Type B pancreatic cell (in vitro differentiated cells): ENCODE results near the gene BACH2. TPM values are rescaled to one million over a fixed set of nuclear protein-coding genes. Genes with fewer than 3 reads are reported as not detected.

Source experiments
- DNase-seq: peaks from one replicate; pipeline ENCODE4 v3.0.0; 2021; ENCODE audit warnings: mixed read lengths; ENCODE audit not compliant: unreplicated experiment; ENCODE audit errors: extremely low spot score
- H3K27ac Mint-ChIP-seq: 2 replicates; pipeline ENCODE4 v1.8.0; 2021; ENCODE audit warnings: mild to moderate bottlenecking, mixed read lengths
- H3K27me3 Mint-ChIP-seq: 2 replicates; pipeline ENCODE4 v1.8.0; 2021; ENCODE audit warnings: mixed read lengths
- H3K36me3 Mint-ChIP-seq: 2 replicates; pipeline ENCODE4 v1.8.0; 2021; ENCODE audit warnings: mixed read lengths
- H3K4me1 Mint-ChIP-seq: one replicate; pipeline ENCODE4 v1.8.0; 2021; ENCODE audit warnings: mixed read lengths; ENCODE audit not compliant: unreplicated experiment
- H3K4me3 Mint-ChIP-seq: 2 replicates; pipeline ENCODE4 v1.8.0; 2021; ENCODE audit warnings: mild to moderate bottlenecking, mixed read lengths
- H3K9me3 Mint-ChIP-seq: 2 replicates; pipeline ENCODE4 v1.8.0; 2021; ENCODE audit warnings: mixed read lengths
- total RNA-seq: library from RNA; stranded (reverse); gene quantifications from 2 replicates; pipeline ENCODE4 v1.2.1, GENCODE V29; 2021; ENCODE audit warnings: low replicate concordance
- TF ChIP-seq, protein P1 (sequence below): fragments of 200-600 bp; sonication (generic); conservative IDR thresholded peaks from 2 replicates; pipeline ENCODE4 v1.5.0; 2021; ENCODE audit warnings: antibody characterized with exemption, mild to moderate bottlenecking

BACH2 gene
- total RNA-seq, 1 donor from 2014 or later, result 33.5 TPM

- Mint-ChIP-seq H3K36me3 (no peaks in the 10 kb centered on the region), H3K4me1 (peaks cover 28% of the 10 kb centered on the region), H3K27me3 (no peaks in the 10 kb centered on the region), H3K9me3 (no peaks in the 10 kb centered on the region), H3K4me3 (no peak overlapping the region), H3K27ac (no peak overlapping the region)
- TF ChIP-seq, protein P1, sequence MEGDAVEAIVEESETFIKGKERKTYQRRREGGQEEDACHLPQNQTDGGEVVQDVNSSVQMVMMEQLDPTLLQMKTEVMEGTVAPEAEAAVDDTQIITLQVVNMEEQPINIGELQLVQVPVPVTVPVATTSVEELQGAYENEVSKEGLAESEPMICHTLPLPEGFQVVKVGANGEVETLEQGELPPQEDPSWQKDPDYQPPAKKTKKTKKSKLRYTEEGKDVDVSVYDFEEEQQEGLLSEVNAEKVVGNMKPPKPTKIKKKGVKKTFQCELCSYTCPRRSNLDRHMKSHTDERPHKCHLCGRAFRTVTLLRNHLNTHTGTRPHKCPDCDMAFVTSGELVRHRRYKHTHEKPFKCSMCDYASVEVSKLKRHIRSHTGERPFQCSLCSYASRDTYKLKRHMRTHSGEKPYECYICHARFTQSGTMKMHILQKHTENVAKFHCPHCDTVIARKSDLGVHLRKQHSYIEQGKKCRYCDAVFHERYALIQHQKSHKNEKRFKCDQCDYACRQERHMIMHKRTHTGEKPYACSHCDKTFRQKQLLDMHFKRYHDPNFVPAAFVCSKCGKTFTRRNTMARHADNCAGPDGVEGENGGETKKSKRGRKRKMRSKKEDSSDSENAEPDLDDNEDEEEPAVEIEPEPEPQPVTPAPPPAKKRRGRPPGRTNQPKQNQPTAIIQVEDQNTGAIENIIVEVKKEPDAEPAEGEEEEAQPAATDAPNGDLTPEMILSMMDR, result no peak
- no peak for DNase-seq
These were observed 309.5 kb downstream of the BACH2 start for GRCh38 chr6:89987140-89987539.

GRCh38 chr6:89986650-89987074 lies 310.0 kb downstream of the BACH2 start:
- peaks cover 33% of the 10 kb centered on the region for H3K4me1 Mint-ChIP-seq

GRCh38 chr6:89985751-89986493 lies 310.7 kb downstream of the BACH2 start:
- Mint-ChIP-seq H3K27me3 (no peaks in the 10 kb centered on the region), H3K36me3 (no peaks in the 10 kb centered on the region), H3K4me3 (peak overlapping the region; percentile 47), H3K9me3 (no peaks in the 10 kb centered on the region), H3K27ac (peak overlapping the region; percentile 76), H3K4me1 (peaks cover 34% of the 10 kb centered on the region)
- TF ChIP-seq, protein P1, result no peak
- no peak for DNase-seq

More at GRCh38 chr6:89986650-89987074, 310.0 kb downstream of the BACH2 start:
- TF ChIP-seq, protein P1, result no peak
- no peaks in the 10 kb centered on the region for H3K36me3 Mint-ChIP-seq
- no peak overlapping the region for H3K27ac Mint-ChIP-seq
- DNase-seq, result no peak
- no peak overlapping the region for H3K4me3 Mint-ChIP-seq
- H3K27me3 Mint-ChIP-seq, result no peaks in the 10 kb centered on the region
- H3K9me3 Mint-ChIP-seq, result no peaks in the 10 kb centered on the region

DNA sequence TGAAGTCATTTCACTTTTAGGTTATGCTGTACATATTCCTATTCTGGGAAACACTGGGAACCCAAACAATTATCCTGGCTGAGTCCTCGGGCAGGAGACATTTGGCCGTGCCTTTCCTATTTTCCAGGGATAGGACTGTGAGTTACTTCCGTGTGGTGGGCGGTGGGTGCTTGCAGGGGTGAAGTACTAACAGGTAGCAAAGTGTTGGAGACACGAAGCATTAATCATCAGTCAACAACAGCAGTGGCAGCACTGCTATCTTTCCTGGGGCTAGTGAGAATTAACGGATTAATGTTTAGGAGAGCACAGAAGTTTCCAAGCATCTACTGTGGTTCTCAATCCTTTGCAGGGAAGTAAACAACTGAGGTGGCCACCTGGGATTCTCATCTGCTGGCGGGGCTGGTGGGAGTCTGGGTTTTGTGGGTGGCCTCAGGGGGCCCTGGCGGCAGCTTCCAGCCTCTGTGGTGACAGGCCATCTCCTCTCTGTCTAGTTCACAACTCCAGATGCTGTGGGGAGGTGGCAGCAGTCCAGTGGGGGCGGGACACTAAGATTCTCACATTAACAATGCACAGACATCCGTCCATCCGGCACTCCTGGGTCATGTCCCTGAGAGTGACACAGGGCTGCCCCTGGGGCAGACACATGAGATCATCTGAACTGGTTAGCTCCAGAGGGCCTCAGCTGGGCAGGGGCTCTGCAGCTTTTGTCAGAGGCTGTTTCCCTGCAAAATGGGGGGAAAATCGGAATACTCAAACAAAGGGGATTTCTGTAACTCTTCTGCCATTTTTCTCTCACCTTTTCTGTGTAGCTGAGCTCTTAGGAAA lies 311.5 kb downstream of the BACH2 start:
- no peak for DNase-seq
- peak overlapping the region; percentile 76 for H3K27ac Mint-ChIP-seq
- peaks cover 34% of the 10 kb centered on the region for H3K4me1 Mint-ChIP-seq

DNA sequence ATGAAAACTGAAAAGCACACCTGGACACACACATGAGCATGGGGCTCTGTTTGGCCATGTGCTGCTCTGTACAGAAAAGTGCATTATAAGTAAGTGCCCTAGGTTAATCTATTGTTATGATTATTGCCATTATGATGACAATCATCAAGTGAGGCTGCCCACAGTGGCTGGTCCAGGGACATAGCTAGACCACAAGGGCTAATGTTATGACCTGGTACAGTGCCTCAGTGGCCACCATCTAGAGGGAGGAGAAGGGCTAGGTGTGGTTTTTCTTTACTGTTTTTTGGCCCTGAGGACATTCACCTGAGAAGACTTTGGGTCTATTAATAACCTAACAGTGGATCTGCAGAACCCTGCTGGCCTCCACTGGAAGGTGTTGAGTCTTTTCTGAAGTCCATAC lies 316.3 kb downstream of the BACH2 start:
- TF ChIP-seq, protein P1, result no peak
- no peak overlapping the region for H3K27ac Mint-ChIP-seq

More for the DNA sequence above, 311.5 kb downstream of the BACH2 start:
- Mint-ChIP-seq H3K36me3 (no peaks in the 10 kb centered on the region), H3K4me3 (peak overlapping the region; percentile 47), H3K27me3 (no peaks in the 10 kb centered on the region), H3K9me3 (no peaks in the 10 kb centered on the region)
- TF ChIP-seq, protein P1, result no peak

More for the DNA sequence above, 316.3 kb downstream of the BACH2 start:
- Mint-ChIP-seq H3K36me3 (no peaks in the 10 kb centered on the region), H3K9me3 (no peaks in the 10 kb centered on the region), H3K4me1 (peaks cover 29% of the 10 kb centered on the region), H3K27me3 (peaks cover 5% of the 10 kb centered on the region), H3K4me3 (no peak overlapping the region)
- DNase-seq, result no peak
